Lung (tissue), 12 donors: ENCODE data around the gene ROBO1. TPM values are rescaled to one million over a fixed set of nuclear protein-coding genes. Genes with fewer than 3 reads are reported as not detected.
A peak's percentile ranks its signal among the peaks of the same experiment; 100 is the strongest.

Experiments used
- ATAC-seq: fragments of 200-7000 bp; cut with Tn5 transposase; one replicate; pipeline ENCODE4 v1.9.1; 2020; ENCODE audit warnings: moderate number of reproducible peaks; ENCODE audit not compliant: insufficient read depth, low FRiP score
- DNase-seq, 3 donors: peaks; one replicate each; pipeline ENCODE4 v3.0.0-alpha.2; 2013 to 2017
- H3K27ac ChIP-seq, 2 donors: one replicate each; pipeline ENCODE4 v1.5.1; 2013; ENCODE audit warnings: mild to moderate bottlenecking in 2 of 2, moderate library complexity in 2 of 2, control low read depth in 1 of 2, inconsistent platforms in 1 of 2, low read depth in 1 of 2, low read length in 1 of 2
- H3K27me3 ChIP-seq, 3 donors: one replicate each; pipeline ENCODE4 v1.5.1; 2013; ENCODE audit warnings: low read length in 2 of 3; ENCODE audit not compliant: control insufficient read depth in 3 of 3, insufficient read depth in 3 of 3
- H3K36me3 ChIP-seq, 4 donors: one replicate each; pipeline ENCODE4 v1.5.1; 2013; ENCODE audit warnings: low read length in 4 of 4, mild to moderate bottlenecking in 1 of 4, moderate library complexity in 1 of 4; ENCODE audit not compliant: control insufficient read depth in 4 of 4, insufficient read depth in 4 of 4
- H3K4me1 ChIP-seq, 5 donors: one replicate each; pipeline ENCODE4 v1.5.1; 2013; ENCODE audit warnings: low read length in 5 of 5, mild to moderate bottlenecking in 2 of 5, moderate library complexity in 1 of 5; ENCODE audit not compliant: control insufficient read depth in 5 of 5, insufficient read depth in 5 of 5
- H3K4me3 ChIP-seq: one replicate; pipeline ENCODE4 v1.5.1; 2013; ENCODE audit warnings: mild to moderate bottlenecking, control low read depth, moderate library complexity
- H3K9ac ChIP-seq, 2 donors: one replicate each; pipeline ENCODE4 v1.5.1; 2013; ENCODE audit warnings: low read length in 2 of 2, control low read depth in 1 of 2; ENCODE audit not compliant: insufficient read depth in 1 of 2
- H3K9me3 ChIP-seq, 4 donors: one replicate each; pipeline ENCODE4 v1.5.1; 2013; ENCODE audit warnings: low read length in 3 of 4, mild to moderate bottlenecking in 1 of 4, moderate library complexity in 1 of 4; ENCODE audit not compliant: control insufficient read depth in 4 of 4, insufficient read depth in 3 of 4
- WGBS, 2 donors: extraction: QIAGEN DNeasy Blood & Tissue Kit; methylation state at CpG; one replicate each; pipeline ENCODE4 v1.1.7; 2013; 5-methylcytosine and 5-hydroxymethylcytosine counted together
- polyA plus RNA-seq, 2 donors: library from polyadenylated mRNA; stranded (reverse); fragments of 200-250 nt; gene quantifications; one replicate each; pipeline ENCODE4 v1.2.1, GENCODE V29; 2013
- total RNA-seq, 2 donors: library from RNA; depleted of rRNA in 1 of 2; stranded (reverse); fragments of >200 nt in 1 of 2; gene quantifications; one replicate each; pipeline ENCODE4 v1.2.1, GENCODE V29; 2014 to 2021
- TF ChIP-seq, protein P1 (sequence below): IDR thresholded peaks from 2 replicates; pipeline ENCODE4 v1.5.1; 2012; ENCODE audit warnings: mild to moderate bottlenecking; ENCODE audit errors: control extremely low read depth, extremely low read depth
- donor health status: control.
- donor health status: control.
- donor health status: Bipolar disorder and iron deficiency.
- donor health status: healthy.
- donor health status: DM: yes; HTN: yes; CAD: no.

Gene ROBO1
- total and polyA plus RNA-seq, 4 donors = 2.6 to 72.6 (median 15.7) TPM

DNA sequence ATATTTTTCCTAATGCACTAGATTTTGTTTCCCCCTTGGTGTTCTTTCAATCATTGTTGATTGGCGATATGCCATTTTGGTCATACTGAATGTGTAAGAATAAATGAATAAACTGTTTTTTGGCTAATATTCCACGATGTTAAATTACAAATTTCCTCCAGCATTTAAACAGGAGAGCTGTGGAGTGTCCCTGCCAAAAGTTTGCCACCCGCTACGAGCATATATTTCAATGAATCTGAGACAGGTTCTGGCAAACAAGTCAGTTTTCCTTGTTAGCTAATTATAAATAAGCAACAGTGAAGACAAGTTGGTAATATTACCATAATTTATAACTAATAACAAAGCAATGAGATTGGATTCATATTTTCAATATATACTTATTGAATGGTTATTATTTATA, 777.6 kb downstream of the ROBO1 start:
- Histone ChIP-seq H3K4me3 (no peak overlapping the region), H3K36me3 (peaks cover 0 to 9% (median 3%) of the 10 kb centered on the region in 4 donors), H3K27ac (no peak overlapping the region), H3K4me1 (peaks cover 0 to 35% (median 6%) of the 10 kb centered on the region in 5 donors), H3K9ac (no peak overlapping the region), H3K9me3 (peaks cover 0 to 15% (median 3%) of the 10 kb centered on the region in 4 donors), H3K27me3 (no peaks in the 10 kb centered on the region)
- TF ChIP-seq, protein P1, sequence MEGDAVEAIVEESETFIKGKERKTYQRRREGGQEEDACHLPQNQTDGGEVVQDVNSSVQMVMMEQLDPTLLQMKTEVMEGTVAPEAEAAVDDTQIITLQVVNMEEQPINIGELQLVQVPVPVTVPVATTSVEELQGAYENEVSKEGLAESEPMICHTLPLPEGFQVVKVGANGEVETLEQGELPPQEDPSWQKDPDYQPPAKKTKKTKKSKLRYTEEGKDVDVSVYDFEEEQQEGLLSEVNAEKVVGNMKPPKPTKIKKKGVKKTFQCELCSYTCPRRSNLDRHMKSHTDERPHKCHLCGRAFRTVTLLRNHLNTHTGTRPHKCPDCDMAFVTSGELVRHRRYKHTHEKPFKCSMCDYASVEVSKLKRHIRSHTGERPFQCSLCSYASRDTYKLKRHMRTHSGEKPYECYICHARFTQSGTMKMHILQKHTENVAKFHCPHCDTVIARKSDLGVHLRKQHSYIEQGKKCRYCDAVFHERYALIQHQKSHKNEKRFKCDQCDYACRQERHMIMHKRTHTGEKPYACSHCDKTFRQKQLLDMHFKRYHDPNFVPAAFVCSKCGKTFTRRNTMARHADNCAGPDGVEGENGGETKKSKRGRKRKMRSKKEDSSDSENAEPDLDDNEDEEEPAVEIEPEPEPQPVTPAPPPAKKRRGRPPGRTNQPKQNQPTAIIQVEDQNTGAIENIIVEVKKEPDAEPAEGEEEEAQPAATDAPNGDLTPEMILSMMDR = no peak
- no peak for DNase-seq
- WGBS, 2 donors = 86% methylated on average over 4 of the region's 4 CpGs
- no peak for ATAC-seq

DNA sequence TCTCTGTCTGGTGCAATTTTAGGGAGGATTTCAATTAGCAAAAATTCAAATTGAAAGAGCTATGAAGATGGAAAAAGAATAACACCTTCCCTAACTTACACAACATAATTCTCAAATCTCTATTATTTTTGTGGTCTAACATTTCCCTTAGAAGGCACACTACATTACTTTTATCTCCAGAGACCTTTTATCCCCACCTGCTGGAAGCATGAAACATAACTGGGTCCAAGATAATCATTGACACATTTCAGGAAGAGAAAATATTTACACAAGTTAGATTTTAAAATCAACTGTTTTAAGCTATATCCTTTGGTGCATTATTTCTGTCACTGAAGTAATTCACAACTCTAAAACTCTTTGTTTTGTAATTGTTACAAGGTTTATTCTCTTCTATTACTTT, 779.5 kb downstream of the ROBO1 start:
- DNase-seq = peak in 1 of 3 donors; percentile 41
- Histone ChIP-seq H3K27me3 (no peaks in the 10 kb centered on the region), H3K4me1 (peaks cover 0 to 30% (median 5%) of the 10 kb centered on the region in 5 donors), H3K36me3 (peaks cover 0 to 9% (median 3%) of the 10 kb centered on the region in 4 donors), H3K9ac (no peak overlapping the region), H3K4me3 (no peak overlapping the region), H3K9me3 (peaks cover 0 to 15% (median 3%) of the 10 kb centered on the region in 4 donors), H3K27ac (no peak overlapping the region)
- ATAC-seq = no peak
- TF ChIP-seq, protein P1 = no peak

DNA sequence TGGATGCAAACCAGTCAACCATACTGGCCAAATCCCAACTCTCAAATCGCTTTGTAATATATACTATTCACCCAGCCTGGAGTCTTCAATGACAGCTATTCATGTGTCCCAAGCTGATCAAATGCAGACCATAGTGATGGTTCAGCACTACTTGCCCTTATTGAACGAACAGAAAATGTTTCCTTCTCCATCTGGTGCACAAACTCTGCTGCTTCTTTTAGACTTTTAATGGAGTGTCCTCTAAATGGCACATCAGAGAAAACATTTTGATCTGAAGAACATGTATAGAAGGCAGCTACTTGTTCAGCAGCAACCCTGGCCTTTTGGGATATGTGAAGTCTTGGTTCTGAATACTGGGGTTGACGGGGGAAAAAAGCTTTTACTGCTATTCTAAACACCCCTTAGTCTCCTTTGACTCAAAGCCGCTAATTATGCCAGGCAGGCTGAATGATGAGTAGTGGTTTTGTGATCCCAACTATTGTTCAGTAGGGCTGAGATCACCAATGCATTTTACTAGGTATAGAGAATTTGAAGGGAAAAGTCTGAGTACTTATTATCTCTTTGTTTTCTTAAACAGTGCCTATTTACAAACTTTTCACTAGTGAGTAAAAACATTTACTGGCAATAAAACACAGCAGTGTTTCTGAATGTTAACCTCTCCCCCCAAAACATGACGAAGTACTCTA, 781.2 kb downstream of the ROBO1 start:
- no peak for ATAC-seq
- WGBS, 2 donors = 65 to 67% methylated on average over 5 of the region's 5 CpGs
- no peak overlapping the region for H3K27ac ChIP-seq

More for the DNA sequence above, 781.2 kb downstream of the ROBO1 start:
- peaks cover 0 to 1% (median 0%) of the 10 kb centered on the region in 4 donors for H3K36me3 ChIP-seq
- peaks cover 0 to 30% (median 5%) of the 10 kb centered on the region in 5 donors for H3K4me1 ChIP-seq
- DNase-seq = peak; percentile 32 to 93 (median 93)
- H3K4me3 ChIP-seq = no peak overlapping the region
- no peaks in the 10 kb centered on the region for H3K27me3 ChIP-seq
- TF ChIP-seq, protein P1 = no peak
- H3K9ac ChIP-seq = no peak overlapping the region
- peaks cover 0 to 11% (median 1%) of the 10 kb centered on the region in 4 donors for H3K9me3 ChIP-seq
